Measurements from ENCODE around the gene FGFR2.

The FGFR2 gene

DNA sequence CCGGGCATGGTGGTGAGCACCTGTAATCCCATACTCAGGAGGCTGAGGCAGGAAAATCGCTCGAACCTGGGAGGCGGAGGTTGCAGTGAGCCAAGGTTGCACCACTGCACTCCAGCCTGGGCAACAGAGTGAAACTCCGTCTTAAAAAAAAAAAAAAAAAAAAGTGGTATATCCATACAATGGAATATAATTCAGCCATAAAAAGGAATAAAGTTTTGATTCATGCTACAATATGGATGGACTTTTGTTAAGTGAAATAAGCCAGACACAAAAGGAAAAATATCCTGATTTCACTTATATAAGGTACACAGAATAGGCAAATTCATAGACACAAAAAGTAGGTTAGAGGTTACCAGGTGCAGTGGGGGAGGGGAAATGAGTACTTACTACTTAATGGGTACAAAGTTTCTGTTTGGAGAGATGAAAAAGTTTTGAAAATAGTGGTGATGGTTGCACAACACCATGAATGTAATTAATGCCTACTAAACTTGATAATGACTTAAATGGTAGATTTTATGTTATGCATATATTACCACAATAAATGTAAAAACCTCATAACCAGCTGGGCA lies 53.9 kb downstream of the FGFR2 start:
- no peak for DNase-seq (ENCODE audit: low read depth, low spot score)
- Histone ChIP-seq H3K4me3 (no peak overlapping the region), H3K36me3 (ENCODE audit: insufficient read depth, low read length) (no peaks in the 10 kb centered on the region), H3K9ac (ENCODE audit: insufficient read length) (no peak overlapping the region), H3K9me3 (ENCODE audit: low read depth, low read length) (no peaks in the 10 kb centered on the region), H3K27ac (no peak overlapping the region)
- TF ChIP-seq POLR2AphosphoS5 (IDR thresholded peaks at IDR 0.05; ENCODE audit: borderline replicate concordance, low read depth, low read length) (no peak), EZH2 (IDR thresholded peaks at IDR 0.05) (no peak), FOXP2 (optimal IDR thresholded peaks at IDR 0.05; ENCODE audit: control extremely low read depth, extremely low read length, insufficient read depth) (no peak)

- Histone ChIP-seq H3K9ac (ENCODE audit: insufficient read length) (no peak overlapping the region), H3K9me3 (ENCODE audit: low read depth, low read length) (no peaks in the 10 kb centered on the region), H3K4me3 (no peak overlapping the region), H3K27ac (no peak overlapping the region), H3K36me3 (ENCODE audit: insufficient read depth, low read length) (no peaks in the 10 kb centered on the region)
- TF ChIP-seq FOXP2 (optimal IDR thresholded peaks at IDR 0.05; ENCODE audit: control extremely low read depth, extremely low read length, insufficient read depth) (no peak), EZH2 (IDR thresholded peaks at IDR 0.05) (no peak), POLR2AphosphoS5 (IDR thresholded peaks at IDR 0.05; ENCODE audit: borderline replicate concordance, low read depth, low read length) (no peak)
- no peak for DNase-seq (ENCODE audit: low read depth, low spot score)
Observed at GRCh38 chr10:121543545-121543944, 54.7 kb downstream of the FGFR2 start.

DNA sequence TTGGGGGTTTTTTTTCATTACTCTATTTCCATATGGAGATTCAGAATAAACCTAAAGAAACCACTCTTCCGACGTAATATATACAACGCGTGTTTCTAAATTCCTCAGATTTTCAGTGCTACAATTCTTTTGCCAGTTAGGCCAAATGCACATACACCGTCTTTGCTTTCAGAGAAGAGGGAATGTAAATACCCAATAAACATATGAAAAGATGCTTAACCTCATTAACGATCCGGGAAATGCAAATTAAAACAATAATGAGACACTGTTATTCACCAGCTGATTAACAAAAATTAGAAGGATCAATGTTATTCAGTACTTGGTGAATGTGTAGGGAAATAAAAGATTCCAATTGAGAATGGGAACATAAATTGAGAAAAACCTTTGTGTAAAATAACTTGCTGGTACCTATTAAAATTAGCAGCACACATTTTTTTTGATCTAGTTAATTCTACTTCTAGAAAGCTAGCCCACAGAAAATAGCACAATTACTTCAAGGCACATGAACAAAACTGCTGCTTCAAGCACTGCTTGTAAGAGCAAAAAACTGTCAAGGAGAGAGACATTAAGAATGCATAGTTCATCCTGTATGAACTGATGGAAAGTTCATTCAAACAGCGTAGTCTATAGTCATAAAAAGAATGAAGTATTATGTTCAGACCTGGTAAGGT lies 56.7 kb downstream of the FGFR2 start:
- Histone ChIP-seq H3K36me3 (ENCODE audit: insufficient read depth, low read length) (no peaks in the 10 kb centered on the region), H3K4me3 (no peak overlapping the region)

GRCh38 chr10:121540732-121541395 lies 57.4 kb downstream of the FGFR2 start:
- Histone ChIP-seq H3K9me3 (ENCODE audit: low read depth, low read length) (no peaks in the 10 kb centered on the region), H3K36me3 (ENCODE audit: insufficient read depth, low read length) (no peaks in the 10 kb centered on the region), H3K27ac (no peak overlapping the region), H3K4me3 (no peak overlapping the region), H3K9ac (ENCODE audit: insufficient read length) (no peak overlapping the region)
- TF ChIP-seq POLR2AphosphoS5 (IDR thresholded peaks at IDR 0.05; ENCODE audit: borderline replicate concordance, low read depth, low read length), result no peak
- no peak for TF ChIP-seq FOXP2 (optimal IDR thresholded peaks at IDR 0.05; ENCODE audit: control extremely low read depth, extremely low read length, insufficient read depth)
- no peak for TF ChIP-seq EZH2 (IDR thresholded peaks at IDR 0.05)
- no peak for DNase-seq (ENCODE audit: low read depth, low spot score)

More for the DNA sequence above, 56.7 kb downstream of the FGFR2 start:
- Histone ChIP-seq H3K9ac (ENCODE audit: insufficient read length) (no peak overlapping the region), H3K27ac (no peak overlapping the region), H3K9me3 (ENCODE audit: low read depth, low read length) (no peaks in the 10 kb centered on the region)
- no peak for TF ChIP-seq FOXP2 (optimal IDR thresholded peaks at IDR 0.05; ENCODE audit: control extremely low read depth, extremely low read length, insufficient read depth)
- no peak for TF ChIP-seq EZH2 (IDR thresholded peaks at IDR 0.05)
- TF ChIP-seq POLR2AphosphoS5 (IDR thresholded peaks at IDR 0.05; ENCODE audit: borderline replicate concordance, low read depth, low read length), result no peak
- no peak for DNase-seq (ENCODE audit: low read depth, low spot score)

- DNase-seq (ENCODE audit: low read depth, low spot score), result no peak
- no peak overlapping the region for H3K27ac ChIP-seq
- no peak overlapping the region for H3K9ac ChIP-seq (ENCODE audit: insufficient read length)
- H3K9me3 ChIP-seq (ENCODE audit: low read depth, low read length), result no peaks in the 10 kb centered on the region
- H3K36me3 ChIP-seq (ENCODE audit: insufficient read depth, low read length), result no peaks in the 10 kb centered on the region
- no peak for TF ChIP-seq FOXP2 (optimal IDR thresholded peaks at IDR 0.05; ENCODE audit: control extremely low read depth, extremely low read length, insufficient read depth)
- TF ChIP-seq EZH2 (IDR thresholded peaks at IDR 0.05), result no peak
- no peak for TF ChIP-seq POLR2AphosphoS5 (IDR thresholded peaks at IDR 0.05; ENCODE audit: borderline replicate concordance, low read depth, low read length)
- no peak overlapping the region for H3K4me3 ChIP-seq
Observed at GRCh38 chr10:121539786-121540185, 58.5 kb downstream of the FGFR2 start.

DNA sequence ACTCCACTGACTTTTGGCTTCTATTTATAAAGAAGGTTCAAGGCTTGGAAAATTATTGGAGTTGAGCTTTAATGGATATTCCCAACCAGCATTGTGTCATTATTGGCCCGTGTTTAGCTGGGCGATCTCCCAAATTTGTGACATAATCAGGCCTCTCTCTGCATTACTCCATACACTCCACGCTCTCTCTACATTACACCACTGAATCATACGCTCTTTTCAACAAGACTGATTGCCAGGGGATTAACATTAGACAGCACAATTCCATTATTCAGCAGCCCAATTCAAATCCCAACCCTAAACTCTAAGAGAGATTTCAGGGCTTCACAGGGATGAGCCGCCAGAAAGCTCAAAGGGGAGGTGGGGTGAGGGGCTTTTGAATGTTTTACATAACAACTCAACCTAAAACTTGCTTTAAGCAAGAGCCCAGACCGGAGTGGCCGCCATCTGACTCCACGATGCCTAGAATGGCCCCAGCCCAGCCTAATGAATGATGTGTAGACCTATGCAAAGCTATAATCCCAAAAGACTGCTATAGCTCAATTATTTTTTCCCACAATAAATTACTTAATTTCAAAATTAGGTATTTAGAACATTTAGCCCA lies 61.8 kb downstream of the FGFR2 start:
- Histone ChIP-seq H3K27ac (no peak overlapping the region), H3K9me3 (ENCODE audit: low read depth, low read length) (no peaks in the 10 kb centered on the region), H3K36me3 (ENCODE audit: insufficient read depth, low read length) (no peaks in the 10 kb centered on the region), H3K9ac (ENCODE audit: insufficient read length) (no peak overlapping the region), H3K4me3 (no peak overlapping the region)
- no peak for DNase-seq (ENCODE audit: low read depth, low spot score)
- TF ChIP-seq EZH2 (IDR thresholded peaks at IDR 0.05) (no peak), FOXP2 (optimal IDR thresholded peaks at IDR 0.05; ENCODE audit: control extremely low read depth, extremely low read length, insufficient read depth) (no peak), POLR2AphosphoS5 (IDR thresholded peaks at IDR 0.05; ENCODE audit: borderline replicate concordance, low read depth, low read length) (no peak)

DNA sequence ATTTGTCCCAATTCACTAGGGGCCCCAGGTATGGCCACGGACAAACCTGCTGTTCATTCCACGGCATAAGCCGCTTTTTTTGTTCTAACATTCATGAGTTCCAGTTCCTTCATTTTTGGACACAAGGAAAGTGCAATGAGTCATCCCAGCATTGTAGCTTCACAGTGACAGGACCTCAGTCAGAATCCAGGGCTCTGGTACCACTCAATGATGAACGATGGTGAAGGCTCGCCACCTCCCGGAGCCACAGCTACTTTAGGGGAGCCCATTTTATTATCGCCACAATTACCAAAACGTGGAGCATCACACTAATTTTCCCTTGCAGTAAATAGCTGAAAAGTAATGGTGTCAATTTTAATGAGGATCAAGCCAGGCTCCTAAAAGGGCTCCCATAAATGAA lies 62.9 kb downstream of the FGFR2 start:
- Histone ChIP-seq H3K9ac (ENCODE audit: insufficient read length) (no peak overlapping the region), H3K27ac (no peak overlapping the region), H3K9me3 (ENCODE audit: low read depth, low read length) (no peaks in the 10 kb centered on the region), H3K4me3 (no peak overlapping the region), H3K36me3 (ENCODE audit: insufficient read depth, low read length) (no peaks in the 10 kb centered on the region)
- TF ChIP-seq POLR2AphosphoS5 (IDR thresholded peaks at IDR 0.05; ENCODE audit: borderline replicate concordance, low read depth, low read length), result no peak
- no peak for TF ChIP-seq EZH2 (IDR thresholded peaks at IDR 0.05)
- TF ChIP-seq FOXP2 (optimal IDR thresholded peaks at IDR 0.05; ENCODE audit: control extremely low read depth, extremely low read length, insufficient read depth), result no peak
- DNase-seq (ENCODE audit: low read depth, low spot score), result no peak

- H3K27ac ChIP-seq, result no peak overlapping the region
- H3K4me3 ChIP-seq, result no peak overlapping the region
- H3K36me3 ChIP-seq (ENCODE audit: insufficient read depth, low read length), result no peaks in the 10 kb centered on the region
- no peak for TF ChIP-seq EZH2 (IDR thresholded peaks at IDR 0.05)
- no peak for TF ChIP-seq FOXP2 (optimal IDR thresholded peaks at IDR 0.05; ENCODE audit: control extremely low read depth, extremely low read length, insufficient read depth)
- TF ChIP-seq POLR2AphosphoS5 (IDR thresholded peaks at IDR 0.05; ENCODE audit: borderline replicate concordance, low read depth, low read length), result no peak
- DNase-seq (ENCODE audit: low read depth, low spot score), result no peak
- no peak overlapping the region for H3K9ac ChIP-seq (ENCODE audit: insufficient read length)
- no peaks in the 10 kb centered on the region for H3K9me3 ChIP-seq (ENCODE audit: low read depth, low read length)
Observed at GRCh38 chr10:121532292-121532864, 65.9 kb downstream of the FGFR2 start.

All from SK-N-MC (cell line).